ENCODE measurements around the gene WFDC10B.

GRCh38 chr20:45695496-45695895 lies 9.3 kb downstream of the WFDC10B start:
- TF ChIP-seq REST (IDR thresholded peaks at IDR 0.05; ENCODE audit: insufficient replicate concordance, low read depth), result no peak
- no peak for TF ChIP-seq CTCF (IDR thresholded peaks at IDR 0.05; ENCODE audit: insufficient read depth, low read length)

Measured in HL-60 (cell line).